Stimulated activated CD4-positive, alpha-beta T cell treated with anti-CD3 and anti-CD28 coated beads, Interleukin-4, amount 100 ng/mL, for 24 hours (primary cell): Measurements from ENCODE around the gene GLT6D1.

Experiments used
- DNase-seq: peaks from one replicate; pipeline ENCODE4 v3.0.0-alpha.2; 2020

Gene GLT6D1

DNA sequence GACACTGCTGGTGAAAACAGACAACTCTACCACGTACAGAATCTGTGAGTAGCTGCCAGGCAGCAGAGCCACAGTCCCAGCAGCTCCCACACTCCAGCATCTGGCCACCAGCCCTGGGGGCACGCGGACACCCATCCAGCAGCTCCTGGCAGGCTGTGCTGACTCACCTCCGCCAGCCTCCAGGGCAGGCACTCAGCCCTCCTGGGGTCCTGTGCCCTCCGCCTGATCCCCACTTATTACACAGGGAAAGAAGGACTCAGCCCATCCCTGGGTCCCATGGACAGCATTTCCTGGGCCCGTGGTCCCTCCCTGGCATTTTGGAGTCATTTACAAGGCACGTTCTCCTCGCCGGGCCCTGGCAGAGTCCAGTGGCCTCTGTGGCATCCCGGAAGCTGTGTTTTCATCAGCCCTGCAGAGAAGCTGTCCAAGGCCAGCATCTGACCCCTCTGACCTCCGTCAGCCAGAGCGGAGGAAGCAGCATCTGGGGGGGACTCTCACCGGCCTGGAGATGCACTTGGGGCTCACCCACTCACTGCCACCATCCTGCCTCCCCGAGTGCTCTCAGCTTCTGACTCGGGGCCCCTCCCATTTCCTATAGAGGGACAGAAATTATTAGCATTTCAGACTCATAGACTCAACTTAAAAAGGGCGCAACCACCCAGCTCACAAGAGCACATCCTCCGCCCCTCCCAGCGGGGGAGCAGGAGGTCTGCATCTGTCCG lies 56.2 kb downstream of the GLT6D1 start:
- no peak for DNase-seq

DNA sequence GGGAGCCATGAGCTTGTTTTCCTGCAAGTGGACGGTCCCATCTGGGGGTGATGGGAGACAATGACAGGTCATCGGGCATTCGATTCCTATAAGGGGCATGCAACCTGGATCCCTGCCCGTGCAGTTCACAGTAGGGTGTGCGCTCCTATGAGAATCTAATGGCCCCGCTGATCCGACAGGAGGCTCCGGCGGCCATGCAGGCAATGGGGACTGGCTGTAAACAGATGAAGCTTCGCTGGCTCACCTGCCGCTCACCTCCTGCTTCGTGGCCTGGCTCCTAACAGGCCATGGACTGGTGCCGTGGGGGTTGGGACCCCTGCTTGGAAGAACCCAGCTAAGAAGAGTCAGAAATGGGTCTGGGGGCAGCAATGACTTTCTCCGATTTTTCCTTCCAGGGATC lies 56.8 kb downstream of the GLT6D1 start:
- DNase-seq = no peak

DNA sequence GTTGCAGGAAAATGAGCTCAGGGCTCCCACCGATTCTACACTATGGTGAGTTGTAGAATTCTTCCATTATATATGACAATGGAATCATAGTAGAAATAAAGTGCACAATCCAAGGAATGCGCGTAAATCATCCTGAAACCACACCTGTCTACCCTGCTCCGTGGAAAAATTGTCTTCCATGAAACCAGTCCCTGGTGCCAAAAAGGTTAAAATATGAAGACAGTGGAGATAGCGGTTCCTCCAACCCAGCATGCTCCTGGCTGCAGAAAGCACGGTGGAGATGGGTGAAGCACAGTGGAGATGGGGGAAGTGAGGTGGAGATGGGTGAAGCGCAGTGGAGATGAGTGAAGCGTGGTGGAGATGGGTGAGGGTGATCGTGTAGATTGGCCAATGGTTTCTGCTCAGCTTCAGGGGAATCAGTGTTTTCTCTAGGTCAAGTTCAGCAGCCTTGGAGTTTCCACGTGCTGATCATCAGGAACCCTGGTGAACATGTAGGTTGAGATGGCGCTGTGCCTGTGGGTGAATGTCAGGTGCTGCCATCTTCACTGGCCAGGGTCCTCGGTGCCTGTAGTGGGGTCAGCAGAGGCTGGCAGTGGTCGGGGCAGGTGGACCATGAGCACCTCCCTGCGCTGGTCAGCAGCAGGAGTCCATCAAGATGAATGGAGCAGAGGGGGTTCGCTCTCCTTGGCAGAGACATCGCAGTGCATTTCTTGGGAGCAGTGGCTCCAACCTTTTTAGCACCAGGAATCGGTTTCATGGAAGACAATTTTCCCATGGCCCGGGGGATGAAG lies 57.5 kb downstream of the GLT6D1 start:
- no peak for DNase-seq

DNA sequence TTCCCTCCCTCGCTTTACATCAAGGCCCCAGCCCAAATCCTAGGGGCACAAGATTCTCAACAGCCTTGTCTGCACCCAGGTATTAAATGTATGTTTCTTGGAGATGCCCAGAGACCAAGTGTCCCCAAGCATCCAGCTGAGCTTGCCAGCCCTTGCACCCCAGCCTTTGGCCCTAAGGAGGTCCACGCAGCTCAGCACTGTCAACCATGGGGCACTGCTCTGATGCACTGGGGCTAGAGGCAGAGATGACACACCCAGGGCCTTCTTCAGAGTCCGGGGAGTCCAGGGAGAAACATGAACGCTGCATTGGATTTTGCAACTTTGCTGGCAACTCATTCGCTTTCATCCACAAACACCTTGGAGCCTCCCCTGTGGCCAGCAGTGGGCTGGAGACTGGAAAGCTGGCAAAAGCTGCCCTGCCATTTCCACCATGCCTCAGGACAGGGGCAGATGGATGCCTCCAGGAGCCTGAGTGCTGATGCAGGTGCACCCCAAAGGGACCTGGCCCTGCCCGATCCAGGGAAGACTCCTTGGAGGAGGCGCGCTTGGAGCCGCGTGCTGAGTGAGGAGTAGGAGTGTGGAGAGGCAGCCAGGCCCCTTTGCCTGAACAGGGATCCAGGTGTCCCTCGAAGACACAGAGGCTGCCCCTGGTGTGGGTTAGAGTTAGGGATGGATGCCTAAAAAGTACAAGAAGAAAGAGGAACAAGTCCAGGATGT lies 58.5 kb downstream of the GLT6D1 start:
- DNase-seq = no peak

DNA sequence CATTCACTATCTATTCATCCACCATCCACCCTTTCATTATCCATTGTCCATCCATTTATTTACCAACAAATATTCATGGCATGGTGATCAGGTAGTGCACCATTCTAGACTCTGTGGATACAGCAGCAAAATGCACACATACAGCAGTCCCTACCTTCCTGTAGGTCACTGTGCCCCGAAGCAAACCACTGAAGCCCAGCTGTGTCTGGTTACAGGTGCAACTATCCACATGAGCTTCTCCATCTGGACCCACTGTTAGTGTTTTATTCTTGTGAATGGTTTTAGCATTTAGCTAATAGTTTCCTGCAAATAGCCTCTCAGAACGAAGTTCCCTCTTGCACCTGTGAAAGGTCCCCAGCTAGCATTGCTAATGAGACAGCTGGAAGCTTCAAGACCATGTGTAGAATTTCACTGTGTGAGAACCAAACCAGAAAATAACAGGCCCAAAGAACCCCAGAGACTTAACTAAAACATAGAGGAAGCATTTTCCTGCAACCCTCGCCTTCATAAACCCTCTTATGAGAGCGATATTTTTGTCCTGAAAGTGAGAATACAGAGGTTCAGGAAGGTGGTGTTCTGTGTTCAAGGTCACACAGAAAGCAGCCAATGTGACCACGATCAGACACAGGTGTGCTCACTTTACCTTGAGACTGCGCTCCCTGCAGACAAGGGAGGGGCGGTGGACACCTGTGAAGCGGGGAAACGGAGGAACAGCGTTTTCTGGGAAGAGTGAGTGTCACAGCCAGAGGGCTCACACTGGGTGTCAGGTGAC lies 59.3 kb downstream of the GLT6D1 start:
- DNase-seq = no peak

DNA sequence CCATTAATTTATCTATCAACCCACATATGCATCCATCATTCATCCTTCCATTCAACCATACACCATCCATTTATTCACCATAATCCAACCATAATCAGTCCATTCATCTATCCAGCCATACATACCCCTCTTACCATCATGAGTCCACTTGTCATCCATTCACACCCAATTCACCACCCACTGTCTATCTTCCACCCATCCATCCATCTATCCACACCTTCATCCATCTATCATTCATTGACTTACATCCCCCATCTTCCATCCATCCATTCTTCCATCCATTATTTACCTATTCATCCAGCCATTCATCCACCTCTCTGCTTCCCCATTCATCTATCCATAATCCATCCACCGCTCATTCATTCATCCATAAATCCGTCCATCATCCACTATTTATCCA lies 60.0 kb downstream of the GLT6D1 start:
- no peak for DNase-seq

DNA sequence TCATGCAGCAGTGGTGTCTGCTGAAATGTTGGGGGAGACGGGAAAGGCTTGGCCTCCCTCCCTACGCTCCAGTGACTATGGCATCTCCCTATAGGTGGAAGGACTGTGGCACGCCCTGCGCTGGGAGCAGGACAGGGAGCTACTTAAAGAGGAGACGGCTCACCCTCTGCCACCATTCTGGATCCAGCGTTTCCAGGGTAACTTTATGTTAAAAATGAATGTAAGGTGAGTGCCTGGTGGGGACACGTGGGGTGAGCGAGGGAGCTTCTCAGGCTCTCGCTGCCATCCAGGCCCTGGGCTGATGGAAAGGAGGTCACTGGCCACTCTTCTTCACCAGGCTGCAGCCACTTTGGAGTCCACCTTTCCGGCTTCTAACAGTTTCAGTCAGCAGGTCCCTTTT lies 62.1 kb downstream of the GLT6D1 start:
- DNase-seq = no peak

DNA sequence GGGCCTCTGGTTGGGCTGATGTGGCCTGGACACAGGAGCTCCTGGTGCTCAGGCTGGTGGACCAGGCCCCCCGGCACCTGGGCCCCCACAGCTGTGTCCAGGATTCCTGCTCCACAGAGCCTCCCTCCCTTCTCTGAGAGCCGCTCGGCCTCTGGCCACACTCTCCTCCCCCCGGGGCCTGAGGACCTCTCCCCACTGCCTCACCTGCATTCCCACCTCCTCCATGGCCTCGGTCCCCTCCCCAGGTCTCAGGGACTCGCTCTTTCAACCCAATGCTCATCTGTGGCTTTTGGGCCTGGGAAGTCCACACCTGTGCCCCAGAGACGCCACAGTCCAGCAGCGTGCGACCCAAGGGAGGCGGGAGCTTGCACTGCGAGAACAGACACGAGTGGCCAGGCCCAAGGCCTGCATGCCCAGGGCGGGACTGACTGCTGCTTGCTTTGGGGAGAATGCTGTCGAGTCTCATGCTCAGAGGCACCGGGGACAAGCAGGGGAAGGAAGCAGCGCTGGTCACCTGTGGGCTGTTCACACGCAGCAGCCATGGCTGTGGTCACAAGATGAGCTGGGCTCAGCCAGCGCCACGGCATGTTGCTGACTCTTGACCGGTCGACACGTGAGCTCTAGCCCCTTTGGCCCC lies 63.2 kb downstream of the GLT6D1 start:
- DNase-seq = no peak

DNA sequence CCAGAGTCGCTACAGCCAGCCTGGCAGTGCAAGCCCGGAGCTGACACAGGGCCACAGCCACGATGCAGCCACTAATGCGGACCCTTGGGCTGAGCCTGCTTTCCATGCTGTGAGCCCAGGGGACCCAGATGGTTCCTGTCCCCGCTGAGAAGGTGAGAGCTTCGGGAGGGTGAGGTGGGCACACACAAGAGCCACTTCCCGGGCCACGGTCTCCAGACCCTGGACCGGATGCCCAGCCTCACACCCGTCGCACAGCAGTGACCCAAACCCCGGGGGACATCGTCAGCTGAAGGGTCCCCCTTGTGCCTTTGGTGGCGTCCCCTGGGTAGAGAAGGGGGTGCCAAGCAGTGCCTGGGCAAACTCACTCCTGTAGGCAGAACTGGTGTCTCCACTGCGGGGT lies 64.4 kb downstream of the GLT6D1 start:
- DNase-seq = no peak

DNA sequence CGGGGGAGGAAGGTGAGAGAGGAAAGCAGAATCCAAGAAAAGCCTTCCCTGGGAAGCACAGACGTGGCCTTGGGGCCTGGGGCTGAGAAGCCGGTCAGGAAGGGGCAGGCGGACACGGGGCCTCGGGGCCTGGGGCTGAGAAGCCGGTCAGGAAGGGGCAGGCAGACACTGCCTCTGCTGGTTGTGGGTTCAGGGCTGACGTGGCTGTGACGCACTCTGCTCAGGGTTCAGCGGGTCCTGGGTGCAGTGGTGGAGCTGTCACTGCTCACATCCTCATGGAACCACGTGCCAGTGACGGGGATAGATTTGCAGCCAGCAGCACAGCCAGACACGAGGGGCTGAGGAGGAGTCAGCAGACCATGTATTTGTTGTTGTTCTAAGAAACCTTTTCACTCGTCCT lies 65.0 kb downstream of the GLT6D1 start:
- DNase-seq = no peak
